ENCODE results near the gene ADO. TPM values are rescaled to one million over a fixed set of nuclear protein-coding genes. Genes with fewer than 3 reads are reported as not detected.

The ADO gene
- total and polyA plus RNA-seq, 9 of the 15 experiments (the other 6 are each of a cell fraction or from before 2014, with no cell fraction given), result 3.0 to 20.0 (median 16.1) TPM

DNA sequence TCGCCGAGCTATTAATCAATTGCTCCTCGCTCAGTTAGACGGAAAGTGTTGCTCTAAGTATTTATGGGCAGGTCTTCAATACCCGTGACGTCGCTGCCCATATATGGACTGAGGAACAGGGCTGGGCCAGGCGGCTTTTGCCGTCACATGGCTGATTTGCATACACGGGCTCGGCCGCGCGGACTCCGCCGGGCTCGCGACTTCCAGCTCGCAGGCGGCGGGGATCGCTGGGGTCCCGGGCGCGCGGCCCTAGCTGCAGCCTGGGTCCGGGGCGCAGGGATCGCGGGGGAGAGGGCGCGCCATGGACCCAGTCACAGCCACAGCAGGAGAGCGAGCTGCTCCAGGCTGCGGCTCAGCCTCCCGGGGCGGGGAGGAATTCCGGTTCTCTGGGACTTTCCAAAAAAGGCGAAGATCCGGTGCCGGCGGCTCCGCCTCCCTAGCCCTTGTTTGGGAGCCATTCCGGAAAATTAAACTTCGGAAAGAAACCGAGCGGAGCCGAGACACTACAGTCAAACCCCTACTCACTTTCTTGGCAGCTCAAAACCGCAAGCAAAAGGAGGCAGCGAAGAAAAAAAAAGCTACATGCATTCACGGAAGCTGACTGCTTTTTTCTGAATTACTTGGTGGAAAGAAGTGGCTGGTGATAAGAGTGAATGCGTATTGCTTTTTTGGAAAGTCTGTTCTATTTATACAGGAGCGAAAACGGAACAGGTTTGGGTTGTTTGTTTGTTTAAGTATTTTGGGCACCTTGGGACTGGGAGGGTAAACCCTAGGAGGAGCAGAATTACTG is 12.0 kb downstream of the ADO start, which contains the start of gene EGR2 (continued):
- TF ChIP-seq KLF13 (tag; IDR thresholded peaks at IDR 0.05; ENCODE audit: borderline replicate concordance, low read depth) (no peak), POLR2AphosphoS2 (IDR thresholded peaks at IDR 0.05; ENCODE audit: low read length) (no peak), ZNF212 (CRISPR knock-in tag; IDR thresholded peaks at IDR 0.05) (no peak), ILK (tag; IDR thresholded peaks at IDR 0.05; ENCODE audit: borderline replicate concordance, low read depth) (no peak), SOX6 (IDR thresholded peaks at IDR 0.05) (no peak), PHB (CRISPR knock-in tag; IDR thresholded peaks at IDR 0.05) (no peak), RUNX1 (IDR thresholded peaks at IDR 0.05; ENCODE audit: low read depth) (no peak), ZNF316 (IDR thresholded peaks at IDR 0.05) (no peak), ZNF785 (CRISPR knock-in tag; IDR thresholded peaks at IDR 0.05) (no peak), ZNF354B (CRISPR knock-in tag; IDR thresholded peaks at IDR 0.05) (no peak), MCM2 (IDR thresholded peaks at IDR 0.05; ENCODE audit: low read depth) (no peak), MAZ (CRISPR knock-in tag; conservative IDR thresholded peaks at IDR 0.05 in 1 of 2, IDR thresholded peaks at IDR 0.05 in 1 of 2) (peak; percentile 72 to 86), YY1 (IDR thresholded peaks at IDR 0.05; ENCODE audit: borderline replicate concordance in 1 of 3, control insufficient read depth in 1 of 3, extremely low read depth in 1 of 3, insufficient read depth in 3 of 3, insufficient read length in 1 of 3, insufficient replicate concordance in 2 of 3, low read depth in 1 of 3, low read length in 2 of 3) (peak in 1 of 3 experiments; percentile 25), XRCC4 (IDR thresholded peaks at IDR 0.05; ENCODE audit: extremely low read depth, insufficient read depth, insufficient read length) (no peak), MTA1 (IDR thresholded peaks at IDR 0.05; ENCODE audit: borderline replicate concordance) (no peak), NR4A1 (CRISPR knock-in tag; IDR thresholded peaks at IDR 0.05) (no peak), NR4A1 (tag; IDR thresholded peaks at IDR 0.05) (no peak)
- TF ChIP-seq, protein P1, sequence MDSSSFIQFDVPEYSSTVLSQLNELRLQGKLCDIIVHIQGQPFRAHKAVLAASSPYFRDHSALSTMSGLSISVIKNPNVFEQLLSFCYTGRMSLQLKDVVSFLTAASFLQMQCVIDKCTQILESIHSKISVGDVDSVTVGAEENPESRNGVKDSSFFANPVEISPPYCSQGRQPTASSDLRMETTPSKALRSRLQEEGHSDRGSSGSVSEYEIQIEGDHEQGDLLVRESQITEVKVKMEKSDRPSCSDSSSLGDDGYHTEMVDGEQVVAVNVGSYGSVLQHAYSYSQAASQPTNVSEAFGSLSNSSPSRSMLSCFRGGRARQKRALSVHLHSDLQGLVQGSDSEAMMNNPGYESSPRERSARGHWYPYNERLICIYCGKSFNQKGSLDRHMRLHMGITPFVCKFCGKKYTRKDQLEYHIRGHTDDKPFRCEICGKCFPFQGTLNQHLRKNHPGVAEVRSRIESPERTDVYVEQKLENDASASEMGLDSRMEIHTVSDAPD (CRISPR knock-in tag; IDR thresholded peaks at IDR 0.05), result no peak
- TF ChIP-seq, protein P2, sequence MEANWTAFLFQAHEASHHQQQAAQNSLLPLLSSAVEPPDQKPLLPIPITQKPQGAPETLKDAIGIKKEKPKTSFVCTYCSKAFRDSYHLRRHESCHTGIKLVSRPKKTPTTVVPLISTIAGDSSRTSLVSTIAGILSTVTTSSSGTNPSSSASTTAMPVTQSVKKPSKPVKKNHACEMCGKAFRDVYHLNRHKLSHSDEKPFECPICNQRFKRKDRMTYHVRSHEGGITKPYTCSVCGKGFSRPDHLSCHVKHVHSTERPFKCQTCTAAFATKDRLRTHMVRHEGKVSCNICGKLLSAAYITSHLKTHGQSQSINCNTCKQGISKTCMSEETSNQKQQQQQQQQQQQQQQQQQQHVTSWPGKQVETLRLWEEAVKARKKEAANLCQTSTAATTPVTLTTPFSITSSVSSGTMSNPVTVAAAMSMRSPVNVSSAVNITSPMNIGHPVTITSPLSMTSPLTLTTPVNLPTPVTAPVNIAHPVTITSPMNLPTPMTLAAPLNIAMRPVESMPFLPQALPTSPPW (CRISPR knock-in tag; IDR thresholded peaks at IDR 0.05), result no peak
- TF ChIP-seq, protein P3, sequence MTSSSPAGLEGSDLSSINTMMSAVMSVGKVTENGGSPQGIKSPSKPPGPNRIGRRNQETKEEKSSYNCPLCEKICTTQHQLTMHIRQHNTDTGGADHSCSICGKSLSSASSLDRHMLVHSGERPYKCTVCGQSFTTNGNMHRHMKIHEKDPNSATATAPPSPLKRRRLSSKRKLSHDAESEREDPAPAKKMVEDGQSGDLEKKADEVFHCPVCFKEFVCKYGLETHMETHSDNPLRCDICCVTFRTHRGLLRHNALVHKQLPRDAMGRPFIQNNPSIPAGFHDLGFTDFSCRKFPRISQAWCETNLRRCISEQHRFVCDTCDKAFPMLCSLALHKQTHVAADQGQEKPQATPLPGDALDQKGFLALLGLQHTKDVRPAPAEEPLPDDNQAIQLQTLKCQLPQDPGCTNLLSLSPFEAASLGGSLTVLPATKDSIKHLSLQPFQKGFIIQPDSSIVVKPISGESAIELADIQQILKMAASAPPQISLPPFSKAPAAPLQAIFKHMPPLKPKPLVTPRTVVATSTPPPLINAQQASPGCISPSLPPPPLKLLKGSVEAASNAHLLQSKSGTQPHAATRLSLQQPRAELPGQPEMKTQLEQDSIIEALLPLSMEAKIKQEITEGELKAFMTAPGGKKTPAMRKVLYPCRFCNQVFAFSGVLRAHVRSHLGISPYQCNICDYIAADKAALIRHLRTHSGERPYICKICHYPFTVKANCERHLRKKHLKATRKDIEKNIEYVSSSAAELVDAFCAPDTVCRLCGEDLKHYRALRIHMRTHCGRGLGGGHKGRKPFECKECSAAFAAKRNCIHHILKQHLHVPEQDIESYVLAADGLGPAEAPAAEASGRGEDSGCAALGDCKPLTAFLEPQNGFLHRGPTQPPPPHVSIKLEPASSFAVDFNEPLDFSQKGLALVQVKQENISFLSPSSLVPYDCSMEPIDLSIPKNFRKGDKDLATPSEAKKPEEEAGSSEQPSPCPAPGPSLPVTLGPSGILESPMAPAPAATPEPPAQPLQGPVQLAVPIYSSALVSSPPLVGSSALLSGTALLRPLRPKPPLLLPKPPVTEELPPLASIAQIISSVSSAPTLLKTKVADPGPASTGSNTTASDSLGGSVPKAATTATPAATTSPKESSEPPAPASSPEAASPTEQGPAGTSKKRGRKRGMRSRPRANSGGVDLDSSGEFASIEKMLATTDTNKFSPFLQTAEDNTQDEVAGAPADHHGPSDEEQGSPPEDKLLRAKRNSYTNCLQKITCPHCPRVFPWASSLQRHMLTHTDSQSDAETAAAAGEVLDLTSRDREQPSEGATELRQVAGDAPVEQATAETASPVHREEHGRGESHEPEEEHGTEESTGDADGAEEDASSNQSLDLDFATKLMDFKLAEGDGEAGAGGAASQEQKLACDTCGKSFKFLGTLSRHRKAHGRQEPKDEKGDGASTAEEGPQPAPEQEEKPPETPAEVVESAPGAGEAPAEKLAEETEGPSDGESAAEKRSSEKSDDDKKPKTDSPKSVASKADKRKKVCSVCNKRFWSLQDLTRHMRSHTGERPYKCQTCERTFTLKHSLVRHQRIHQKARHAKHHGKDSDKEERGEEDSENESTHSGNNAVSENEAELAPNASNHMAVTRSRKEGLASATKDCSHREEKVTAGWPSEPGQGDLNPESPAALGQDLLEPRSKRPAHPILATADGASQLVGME (CRISPR knock-in tag; IDR thresholded peaks at IDR 0.05), result no peak

All from K562 (cell line).